HL-60 (cell line): ENCODE results near the gene EP400.
"Not testable (repeated sequence)": the region's sequence is repeated elsewhere in the genome, so short reads cannot be mapped to it uniquely, and the experiment has no call there.

Experiments
- DNase-seq, 2 experiments: peaks; one replicate each; pipeline ENCODE4 v3.0.0-alpha.2; 2010 to 2020; ENCODE audit warnings: low read depth in 1 of 2, low spot score in 1 of 2
- H3K27ac ChIP-seq: fragments of 250-450 bp; sonication (Bioruptor Pico); replicated peaks from 2 replicates; pipeline ENCODE4 v1.5.1; 2020; ENCODE audit warnings: mild to moderate bottlenecking, moderate library complexity
- H3K27me3 ChIP-seq: fragments of 250-450 bp; sonication (Bioruptor Pico); 2 replicates; pipeline ENCODE4 v1.5.1; 2021; ENCODE audit warnings: mild to moderate bottlenecking, moderate library complexity; ENCODE audit not compliant: insufficient read depth, poor library complexity, severe bottlenecking
- H3K4me3 ChIP-seq: replicated peaks from 2 replicates; pipeline ENCODE4 v1.5.1; 2011; ENCODE audit warnings: mild to moderate bottlenecking, control low read depth, low read length; ENCODE audit not compliant: insufficient read depth
- CTCF ChIP-seq: IDR thresholded peaks from one replicate; pipeline ENCODE4 v1.5.1; 2011; ENCODE audit warnings: low read length, control low read depth, inconsistent platforms; ENCODE audit not compliant: insufficient read depth
- GABPA ChIP-seq: IDR thresholded peaks from 2 replicates; pipeline ENCODE4 v1.6.1; 2012; ENCODE audit warnings: low read depth
- POLR2AphosphoS5 ChIP-seq: IDR thresholded peaks from 2 replicates; pipeline ENCODE4 v1.6.1; 2012; ENCODE audit warnings: low read depth
- SPI1 ChIP-seq: IDR thresholded peaks from 2 replicates; pipeline ENCODE4 v1.6.1; 2012; ENCODE audit warnings: low read depth, mild to moderate bottlenecking, borderline replicate concordance
- TF ChIP-seq, protein P1 (sequence below): IDR thresholded peaks from 2 replicates; pipeline ENCODE4 v1.6.1; 2012; ENCODE audit warnings: low read depth; ENCODE audit not compliant: insufficient replicate concordance

The EP400 gene

GRCh38 chr12:131950182-131950913, 606 bp downstream of the EP400 start:
- peak overlapping the region; percentile 65 for H3K27ac ChIP-seq
- peak in 1 of 2 experiments; percentile 18 for DNase-seq

GRCh38 chr12:131953810-131954209, 4.1 kb downstream of the EP400 start:
- not testable (repeated sequence) for H3K27ac ChIP-seq, H3K27me3 ChIP-seq, DNase-seq, H3K4me3 ChIP-seq

More at GRCh38 chr12:131950182-131950913, 606 bp downstream of the EP400 start:
- TF ChIP-seq GABPA (no peak), POLR2AphosphoS5 (no peak), SPI1 (no peak), CTCF (no peak)
- TF ChIP-seq, protein P1, sequence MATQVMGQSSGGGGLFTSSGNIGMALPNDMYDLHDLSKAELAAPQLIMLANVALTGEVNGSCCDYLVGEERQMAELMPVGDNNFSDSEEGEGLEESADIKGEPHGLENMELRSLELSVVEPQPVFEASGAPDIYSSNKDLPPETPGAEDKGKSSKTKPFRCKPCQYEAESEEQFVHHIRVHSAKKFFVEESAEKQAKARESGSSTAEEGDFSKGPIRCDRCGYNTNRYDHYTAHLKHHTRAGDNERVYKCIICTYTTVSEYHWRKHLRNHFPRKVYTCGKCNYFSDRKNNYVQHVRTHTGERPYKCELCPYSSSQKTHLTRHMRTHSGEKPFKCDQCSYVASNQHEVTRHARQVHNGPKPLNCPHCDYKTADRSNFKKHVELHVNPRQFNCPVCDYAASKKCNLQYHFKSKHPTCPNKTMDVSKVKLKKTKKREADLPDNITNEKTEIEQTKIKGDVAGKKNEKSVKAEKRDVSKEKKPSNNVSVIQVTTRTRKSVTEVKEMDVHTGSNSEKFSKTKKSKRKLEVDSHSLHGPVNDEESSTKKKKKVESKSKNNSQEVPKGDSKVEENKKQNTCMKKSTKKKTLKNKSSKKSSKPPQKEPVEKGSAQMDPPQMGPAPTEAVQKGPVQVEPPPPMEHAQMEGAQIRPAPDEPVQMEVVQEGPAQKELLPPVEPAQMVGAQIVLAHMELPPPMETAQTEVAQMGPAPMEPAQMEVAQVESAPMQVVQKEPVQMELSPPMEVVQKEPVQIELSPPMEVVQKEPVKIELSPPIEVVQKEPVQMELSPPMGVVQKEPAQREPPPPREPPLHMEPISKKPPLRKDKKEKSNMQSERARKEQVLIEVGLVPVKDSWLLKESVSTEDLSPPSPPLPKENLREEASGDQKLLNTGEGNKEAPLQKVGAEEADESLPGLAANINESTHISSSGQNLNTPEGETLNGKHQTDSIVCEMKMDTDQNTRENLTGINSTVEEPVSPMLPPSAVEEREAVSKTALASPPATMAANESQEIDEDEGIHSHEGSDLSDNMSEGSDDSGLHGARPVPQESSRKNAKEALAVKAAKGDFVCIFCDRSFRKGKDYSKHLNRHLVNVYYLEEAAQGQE, result no peak
- Histone ChIP-seq H3K27me3 (no peaks in the 10 kb centered on the region), H3K4me3 (peak overlapping the region; percentile 92)

DNA sequence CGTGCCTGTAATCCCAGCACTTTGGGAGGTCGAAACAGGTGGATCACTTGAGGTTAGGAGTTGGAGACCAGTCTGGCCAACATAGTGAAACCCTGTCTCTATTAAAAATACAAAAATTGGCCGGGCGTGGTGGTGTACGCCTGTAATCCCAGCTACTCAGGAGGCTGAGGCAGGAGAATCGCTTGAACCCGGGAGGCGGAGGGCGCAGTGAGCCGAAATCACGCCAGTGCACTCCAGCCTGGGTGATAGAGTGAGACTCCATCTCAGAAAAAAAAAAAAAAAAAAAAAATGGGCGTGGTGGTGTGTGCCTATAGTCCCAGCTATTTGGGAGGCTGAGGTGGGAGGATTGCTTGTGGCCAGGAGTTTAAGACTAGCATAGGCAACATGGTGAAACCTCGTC, 4.7 kb downstream of the EP400 start:
- DNase-seq, H3K27me3 ChIP-seq, H3K4me3 ChIP-seq, H3K27ac ChIP-seq: not testable (repeated sequence)

GRCh38 chr12:131959116-131959515, 9.4 kb downstream of the EP400 start:
- no peak for DNase-seq
- no peak for TF ChIP-seq CTCF
- TF ChIP-seq POLR2AphosphoS5, result no peak
- no peak for TF ChIP-seq GABPA
- TF ChIP-seq, protein P1, result no peak
- TF ChIP-seq SPI1, result no peak
- Histone ChIP-seq H3K27me3 (no peaks in the 10 kb centered on the region), H3K27ac (no peak overlapping the region), H3K4me3 (no peak overlapping the region)
